NCI-H524 treated with DMSO at 0.1 percent for 48 hours (cell line): ENCODE results near the gene GALT.
"Not testable (repeated sequence)": the region's sequence is repeated elsewhere in the genome, so short reads cannot be mapped to it uniquely, and the experiment has no call there.

ENCODE experiments used
- DNase-seq: peaks from one replicate; lab custom pipeline; 2025; lab: John Stamatoyannopoulos, UW

The GALT gene

GRCh38 chr9:34627716-34628655 is 18.5 kb upstream of the GALT start:
- no peak for DNase-seq

DNA sequence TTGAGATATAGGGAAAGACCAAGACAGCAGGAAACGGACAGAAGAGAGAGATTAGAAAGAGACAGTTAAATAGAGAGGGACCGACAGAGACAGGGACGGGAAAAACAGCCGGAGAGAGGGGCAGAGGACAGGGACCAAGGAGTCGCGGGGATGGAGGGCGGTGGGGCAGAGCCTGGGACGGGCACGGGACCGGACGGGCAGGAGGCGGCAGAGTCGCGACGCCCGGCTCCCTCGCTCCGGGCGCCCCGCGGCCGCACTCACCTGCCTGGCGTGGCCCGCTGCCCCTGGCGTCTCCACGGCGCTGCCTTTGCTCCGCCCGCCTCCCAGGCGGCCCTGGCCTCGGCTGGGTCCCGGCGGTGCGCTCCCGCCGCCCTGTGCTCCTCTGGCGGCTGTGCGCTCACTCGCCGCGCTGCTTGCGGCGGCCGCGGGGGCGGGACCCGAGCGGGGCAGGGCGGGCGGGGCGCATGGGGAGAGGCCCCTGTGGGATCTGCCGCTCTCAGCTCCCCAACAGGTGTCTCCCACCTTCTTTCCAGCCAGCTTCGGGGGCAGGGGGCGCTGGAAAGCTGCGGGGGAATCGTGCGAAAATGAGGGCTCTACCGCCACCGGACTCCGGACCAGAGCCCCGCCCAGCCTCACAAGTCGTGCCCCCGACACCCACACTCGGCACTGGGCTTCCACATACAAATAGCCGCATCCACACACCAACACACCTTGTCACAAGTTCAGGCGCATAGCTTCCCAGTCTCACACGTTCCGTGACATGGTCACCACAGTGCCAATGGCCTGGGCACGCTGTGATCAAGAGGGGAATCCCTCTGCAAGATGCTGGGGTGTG is 17.6 kb upstream of the GALT start, which contains the start of gene ARID3C:
TSS of gene ARID3C (minus strand) at position 411 of the 835 bp plus-strand sequence. CDS start 1,052 bp downstream, outside the sequence.
- no peak for DNase-seq

GRCh38 chr9:34629491-34629808 is 17.0 kb upstream of the GALT start:
- DNase-seq = no peak

DNA sequence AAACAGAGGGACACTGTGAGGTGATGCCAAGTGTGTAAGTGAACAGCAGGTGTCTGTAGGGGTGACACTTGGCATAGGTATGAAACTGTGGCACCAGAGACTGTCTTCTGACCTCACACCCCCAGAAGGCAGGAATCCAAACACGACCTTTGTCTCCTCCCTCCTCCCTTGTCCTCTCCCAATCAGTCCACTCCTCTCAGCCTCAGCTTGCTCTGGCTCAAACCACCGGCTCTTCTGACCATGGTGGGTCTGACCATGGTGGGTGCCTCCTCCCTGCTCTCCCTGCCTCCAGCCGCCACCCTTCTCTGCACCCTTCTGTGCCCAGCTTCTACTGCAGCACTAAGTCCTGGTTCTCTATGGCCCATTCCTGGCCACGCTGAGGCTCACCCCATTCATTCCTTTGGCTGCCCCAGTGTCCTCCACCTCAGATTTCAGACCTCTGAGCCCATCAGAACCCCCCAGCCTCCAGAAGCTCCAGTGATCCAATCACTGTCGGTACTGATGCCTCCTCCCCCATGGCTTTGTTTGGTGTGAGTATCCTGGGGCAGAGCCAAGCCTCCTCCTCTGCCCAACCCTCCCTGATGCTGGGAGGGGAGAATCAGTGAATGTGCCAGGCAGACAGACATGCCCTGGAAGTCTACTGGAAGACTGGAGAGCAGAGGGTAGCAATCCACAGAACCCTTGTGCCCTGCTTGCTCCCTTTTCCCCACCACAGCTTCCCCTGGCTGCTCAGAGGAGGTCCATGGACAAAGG is 15.9 kb upstream of the GALT start:
- no peak for DNase-seq

DNA sequence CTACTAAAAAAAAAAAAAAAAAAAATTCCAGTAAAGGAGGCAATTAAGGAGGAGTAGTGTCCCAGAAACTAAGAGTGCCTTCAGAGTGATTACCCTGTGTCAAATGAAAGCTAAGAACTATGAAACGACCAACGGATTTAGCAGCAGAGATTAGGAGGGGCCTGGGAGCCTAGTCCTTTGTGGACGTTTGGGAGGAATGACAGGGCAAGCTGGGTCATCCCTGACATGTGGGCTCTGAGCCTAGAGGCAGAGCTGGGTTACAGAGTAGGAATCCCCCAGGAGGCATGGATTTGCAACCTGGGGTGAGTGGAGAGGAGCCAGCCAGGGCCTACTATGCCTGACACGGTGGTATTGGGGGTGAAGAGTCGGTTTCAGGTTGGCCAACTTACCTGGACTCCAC is 13.3 kb upstream of the GALT start:
- DNase-seq = no peak

- peak; percentile 20 for DNase-seq
Observed at GRCh38 chr9:34633851-34634550, 12.5 kb upstream of the GALT start.

GRCh38 chr9:34634551-34635248 is 11.8 kb upstream of the GALT start:
- no peak for DNase-seq

DNA sequence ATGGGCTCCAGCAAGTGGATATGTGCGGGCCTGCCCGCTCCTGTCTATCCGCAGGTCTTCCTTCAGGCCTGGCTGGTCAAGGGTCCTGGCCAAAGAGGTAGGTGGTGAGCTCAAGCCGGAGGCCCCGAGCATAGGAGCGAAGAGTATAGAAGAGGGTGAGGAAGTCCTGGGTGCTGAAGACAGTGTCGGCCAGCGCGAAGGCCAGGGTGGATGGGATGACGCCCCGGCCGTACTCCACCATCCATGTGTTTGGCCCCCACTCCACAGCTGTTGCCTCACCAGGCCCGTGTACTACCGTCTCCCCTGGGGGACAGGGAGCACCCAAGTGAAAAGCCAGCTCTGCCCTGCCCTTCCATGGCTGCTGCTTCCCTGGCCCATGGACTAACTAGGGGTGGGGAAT is 10.9 kb upstream of the GALT start:
- DNase-seq = no peak

GRCh38 chr9:34636791-34637355 is 9.6 kb upstream of the GALT start:
- no peak for DNase-seq

GRCh38 chr9:34637356-34638137 is 8.9 kb upstream of the GALT start, which contains the start of gene SIGMAR1:
Gene SIGMAR1, minus strand, starts transcription at chr9:34637787. Its CDS starts 90 bp downstream, at chr9:34637697.
- DNase-seq = peak; percentile 73

GRCh38 chr9:34638138-34638445 is 8.4 kb upstream of the GALT start:
- DNase-seq = no peak

DNA sequence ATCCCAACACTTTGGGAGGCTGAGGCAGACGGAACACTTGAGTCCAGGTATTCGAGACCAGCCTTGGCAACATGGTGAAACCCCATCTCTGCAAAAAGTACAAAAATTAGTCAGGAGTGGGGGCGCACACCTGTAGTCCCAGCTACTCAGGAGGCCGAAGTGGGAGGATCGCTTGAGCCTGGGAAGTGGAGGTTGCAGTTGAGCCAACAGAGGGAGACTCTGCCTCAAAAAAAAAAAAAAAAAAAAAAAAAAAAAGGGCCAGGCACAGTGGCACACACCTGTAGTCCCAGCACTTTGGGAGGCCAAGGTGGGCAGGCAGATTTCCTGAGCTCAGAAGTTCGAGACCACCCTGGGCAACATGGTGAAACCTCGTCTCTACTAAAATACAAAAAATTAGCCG is 7.2 kb upstream of the GALT start:
- DNase-seq = not testable (repeated sequence)

GRCh38 chr9:34642679-34643078 is 3.8 kb upstream of the GALT start:
- no peak for DNase-seq

DNA sequence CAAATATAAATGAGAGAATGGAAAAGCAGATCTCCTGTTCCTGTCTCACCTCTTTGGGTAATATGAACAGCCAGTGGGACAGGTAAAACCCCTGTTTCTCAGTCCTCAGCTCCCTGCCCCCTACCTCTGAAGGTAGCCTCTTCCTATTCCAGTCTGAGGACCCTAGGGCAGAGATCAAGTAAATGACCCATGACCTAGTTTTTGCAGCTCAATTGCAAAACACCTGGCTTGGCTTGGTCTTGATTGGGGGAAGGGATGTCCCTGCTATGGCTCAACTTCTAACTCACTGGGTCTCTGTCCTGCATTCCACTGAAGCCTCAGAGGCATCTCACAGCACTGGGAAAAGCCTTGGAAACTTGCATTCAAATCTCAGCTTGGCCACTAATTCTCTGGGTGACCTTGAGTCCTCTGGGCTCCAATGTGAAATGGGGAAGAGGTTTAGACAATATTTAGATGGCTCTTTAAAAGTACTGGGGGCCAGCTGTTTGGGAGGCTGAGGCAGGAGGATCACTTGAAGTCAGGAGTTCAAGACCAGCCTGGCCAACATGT is 1.6 kb upstream of the GALT start:
- no peak for DNase-seq

GRCh38 chr9:34647084-34647403 is 569 bp downstream of the GALT start:
- no peak for DNase-seq

- DNase-seq = no peak
Observed at GRCh38 chr9:34647651-34648050, 1.2 kb downstream of the GALT start.

DNA sequence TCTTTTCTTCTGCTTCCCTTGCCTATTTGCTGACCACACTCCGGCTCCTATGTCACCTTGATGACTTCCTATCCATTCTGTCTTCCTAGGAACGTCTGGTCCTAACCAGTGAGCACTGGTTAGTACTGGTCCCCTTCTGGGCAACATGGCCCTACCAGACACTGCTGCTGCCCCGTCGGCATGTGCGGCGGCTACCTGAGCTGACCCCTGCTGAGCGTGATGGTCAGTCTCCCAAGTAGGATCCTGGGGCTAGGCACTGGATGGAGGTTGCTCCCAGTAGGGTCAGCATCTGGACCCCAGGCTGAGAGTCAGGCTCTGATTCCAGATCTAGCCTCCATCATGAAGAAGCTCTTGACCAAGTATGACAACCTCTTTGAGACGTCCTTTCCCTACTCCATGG is 2.2 kb downstream of the GALT start:
- DNase-seq = no peak

DNA sequence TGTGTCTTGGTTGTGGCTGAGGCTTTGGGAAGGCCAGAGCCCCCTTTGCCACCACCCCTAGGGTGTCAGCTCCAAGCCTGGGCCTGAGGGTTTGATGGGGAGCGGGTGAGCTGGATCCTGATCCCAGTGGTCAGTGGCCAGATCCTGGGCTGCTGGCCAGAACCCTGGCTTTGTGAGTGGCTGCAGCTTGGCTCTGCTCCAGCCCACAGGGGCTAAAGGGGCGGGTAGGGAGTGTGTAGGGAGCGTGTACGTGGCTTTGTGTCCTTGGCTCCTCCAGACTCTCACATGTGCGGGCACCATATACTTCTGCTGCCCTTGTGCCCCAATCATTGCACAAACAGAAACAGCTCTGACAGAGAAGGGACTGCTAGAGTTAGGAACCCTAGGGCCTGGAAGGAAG is 4.3 kb downstream of the GALT start:
- DNase-seq = no peak

- no peak for DNase-seq
Observed at GRCh38 chr9:34651321-34651720, 4.8 kb downstream of the GALT start.
